Kidney (tissue), 14 donors: ENCODE measurements around the gene SHE. TPM values are rescaled to one million over a fixed set of nuclear protein-coding genes. Genes with fewer than 3 reads are reported as not detected.
A peak's percentile ranks its signal among the peaks of the same experiment; 100 is the strongest.

Source experiments
- DNase-seq, 5 donors: peaks; one replicate each; pipeline ENCODE4 v3.0.0-alpha.2; 2013 to 2020
- FAIRE-seq: peaks from 2 replicates; lab custom pipeline; 2012; peaks lifted over from hg19 to GRCh38; lab: Jason Lieb, UNC
- H3K27ac ChIP-seq, 2 donors: one replicate each; pipeline ENCODE4 v1.7.0; 2013; ENCODE audit warnings: low read depth in 2 of 2, low read length in 2 of 2, inconsistent platforms in 1 of 2
- H3K27me3 ChIP-seq: one replicate; pipeline ENCODE4 v1.7.1; 2013; ENCODE audit warnings: low read length, inconsistent platforms; ENCODE audit not compliant: control insufficient read depth, insufficient read depth
- H3K36me3 ChIP-seq, 3 donors: one replicate each; pipeline versions ENCODE4 v1.7.0 to v1.7.1; 2013; ENCODE audit warnings: low read length in 3 of 3, control low read depth in 1 of 3, inconsistent platforms in 1 of 3; ENCODE audit not compliant: insufficient read depth in 3 of 3, control insufficient read depth in 2 of 3
- H3K4me1 ChIP-seq, 3 donors: one replicate each; pipeline versions ENCODE4 v1.7.0 to v1.7.1; 2013; ENCODE audit warnings: low read length in 3 of 3, inconsistent platforms in 1 of 3, low read depth in 1 of 3; ENCODE audit not compliant: control insufficient read depth in 2 of 3, insufficient read depth in 2 of 3
- H3K4me3 ChIP-seq, 3 donors: one replicate each; pipeline versions ENCODE4 v1.7.0 to v1.8.1; 2013; ENCODE audit warnings: low read length in 3 of 3, control low read depth in 1 of 3, inconsistent platforms in 1 of 3
- H3K9ac ChIP-seq, 3 donors: one replicate each; pipeline versions ENCODE4 v1.7.0 to v1.7.1; 2013; ENCODE audit warnings: low read length in 3 of 3, control low read depth in 1 of 3, inconsistent platforms in 1 of 3
- H3K9me3 ChIP-seq, 3 donors: one replicate each; pipeline versions ENCODE4 v1.7.0 to v1.7.1; 2013; ENCODE audit warnings: low read length in 3 of 3, control low read depth in 1 of 3, inconsistent platforms in 1 of 3; ENCODE audit not compliant: control insufficient read depth in 2 of 3, insufficient read depth in 1 of 3
- intact Hi-C: fragments of 100-400 bp; cut with DNase I; formaldehyde crosslinking; loops from one replicate; pipeline ENCODE4 v1.11.1; 2022
- polyA plus RNA-seq: library from polyadenylated mRNA; stranded (reverse); fragments of 350-450 nt; fragmentation: Illumina TruSeq; extraction: RNeasy Lipid Tissue Mini Kit (QIAGEN cat#74804); gene quantifications from one replicate; pipeline ENCODE4 v1.2.3, GENCODE V29; 2014; ENCODE audit warnings: low read depth, low replicate concordance; ENCODE audit not compliant: insufficient read depth
- total RNA-seq: library from RNA; stranded (reverse); fragmentation: NEBNext Ultra II Directional; extraction: Animal tissue kit (Norgen Biotek cat#: 25700); gene quantifications from one replicate; pipeline ENCODE4 v1.2.1, GENCODE V29; 2021
- TF ChIP-seq, protein P1 (sequence below): IDR thresholded peaks from 3 replicates; pipeline ENCODE4 v1.5.1; 2012; ENCODE audit warnings: mild to moderate bottlenecking, moderate library complexity, borderline replicate concordance; ENCODE audit not compliant: insufficient read depth; ENCODE audit errors: extremely low read depth
- donor health status: control.
- donor health status: control.
- donor health status: control.
- donor health status: control.
- donor health status: control.
- donor health status: DM: yes; HTN: yes; CAD: no.
- donor health status: Normal renal cell carcinoma (clear cell type).

SHE gene
- total and polyA plus RNA-seq, 2 donors from 2014 or later, result 7.6 to 18.1 TPM

GRCh38 chr1:154512760-154513159 lies 10.5 kb upstream of the SHE start:
- FAIRE-seq, result no peak
- Histone ChIP-seq H3K9me3 (no peaks in the 10 kb centered on the region), H3K9ac (no peak overlapping the region), H3K27ac (no peak overlapping the region), H3K36me3 (no peaks in the 10 kb centered on the region), H3K27me3 (no peaks in the 10 kb centered on the region), H3K4me1 (no peaks in the 10 kb centered on the region), H3K4me3 (no peak overlapping the region)
- intact Hi-C loops, result no loop called here
- DNase-seq, result no peak
- TF ChIP-seq, protein P1, sequence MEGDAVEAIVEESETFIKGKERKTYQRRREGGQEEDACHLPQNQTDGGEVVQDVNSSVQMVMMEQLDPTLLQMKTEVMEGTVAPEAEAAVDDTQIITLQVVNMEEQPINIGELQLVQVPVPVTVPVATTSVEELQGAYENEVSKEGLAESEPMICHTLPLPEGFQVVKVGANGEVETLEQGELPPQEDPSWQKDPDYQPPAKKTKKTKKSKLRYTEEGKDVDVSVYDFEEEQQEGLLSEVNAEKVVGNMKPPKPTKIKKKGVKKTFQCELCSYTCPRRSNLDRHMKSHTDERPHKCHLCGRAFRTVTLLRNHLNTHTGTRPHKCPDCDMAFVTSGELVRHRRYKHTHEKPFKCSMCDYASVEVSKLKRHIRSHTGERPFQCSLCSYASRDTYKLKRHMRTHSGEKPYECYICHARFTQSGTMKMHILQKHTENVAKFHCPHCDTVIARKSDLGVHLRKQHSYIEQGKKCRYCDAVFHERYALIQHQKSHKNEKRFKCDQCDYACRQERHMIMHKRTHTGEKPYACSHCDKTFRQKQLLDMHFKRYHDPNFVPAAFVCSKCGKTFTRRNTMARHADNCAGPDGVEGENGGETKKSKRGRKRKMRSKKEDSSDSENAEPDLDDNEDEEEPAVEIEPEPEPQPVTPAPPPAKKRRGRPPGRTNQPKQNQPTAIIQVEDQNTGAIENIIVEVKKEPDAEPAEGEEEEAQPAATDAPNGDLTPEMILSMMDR, result no peak

GRCh38 chr1:154503898-154504297 lies 1.7 kb upstream of the SHE start:
- Histone ChIP-seq H3K9me3 (no peaks in the 10 kb centered on the region), H3K27me3 (peaks cover 29% of the 10 kb centered on the region), H3K27ac (no peak overlapping the region), H3K4me1 (no peaks in the 10 kb centered on the region), H3K36me3 (no peaks in the 10 kb centered on the region), H3K4me3 (no peak overlapping the region), H3K9ac (no peak overlapping the region)
- intact Hi-C loops, result no loop called here
- FAIRE-seq (no peak), DNase-seq (no peak)
- TF ChIP-seq, protein P1, result no peak

DNA sequence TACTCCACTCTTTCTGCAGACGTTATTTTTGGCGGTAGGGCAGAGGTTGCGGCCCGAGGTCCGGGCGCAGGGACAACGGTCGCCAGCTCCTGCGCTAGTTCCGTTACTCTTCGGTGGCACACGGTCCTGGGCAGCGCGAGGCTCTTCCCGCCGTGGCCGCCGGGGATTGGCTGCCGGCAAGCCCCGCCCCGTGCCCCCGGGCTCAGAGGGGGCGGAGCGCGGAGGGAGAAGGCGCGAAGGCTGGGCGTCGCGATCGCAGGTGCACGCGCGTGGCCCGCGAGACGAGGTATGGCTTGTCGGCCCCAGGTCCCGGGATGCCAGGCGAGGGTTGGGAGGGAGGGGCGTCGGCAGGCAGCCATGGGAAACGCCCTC lies 518 bp upstream of the SHE start:
- no peak overlapping the region for H3K9ac ChIP-seq
- H3K4me3 ChIP-seq, result no peak overlapping the region
- H3K27me3 ChIP-seq, result peaks cover 29% of the 10 kb centered on the region
- no peak overlapping the region for H3K27ac ChIP-seq
- TF ChIP-seq, protein P1, result no peak
- H3K4me1 ChIP-seq, result no peaks in the 10 kb centered on the region
- H3K36me3 ChIP-seq, result no peaks in the 10 kb centered on the region
- intact Hi-C loops, result no loop called here
- peak in 2 of 5 donors; percentile 58 to 66 for DNase-seq
- no peaks in the 10 kb centered on the region for H3K9me3 ChIP-seq
- FAIRE-seq, result no peak
